Measurements from ENCODE around the gene OPA3. TPM values are rescaled to one million over a fixed set of nuclear protein-coding genes. Genes with fewer than 3 reads are reported as not detected.

The OPA3 gene
- total RNA-seq, 1 donor from 2014 or later = 1.6 TPM

- no peak for FAIRE-seq
- DNase-seq (ENCODE audit: low spot score in 2 of 2) = no peak
Measured at GRCh38 chr19:45569619-45570421, 14.8 kb downstream of the OPA3 start.

GRCh38 chr19:45568732-45569131 lies 15.9 kb downstream of the OPA3 start:
- DNase-seq (ENCODE audit: low spot score in 2 of 2) (no peak), FAIRE-seq (no peak)

- no peak for DNase-seq (ENCODE audit: low spot score in 2 of 2)
- FAIRE-seq = no peak
Measured at GRCh38 chr19:45567609-45568008, 17.0 kb downstream of the OPA3 start.

- DNase-seq (ENCODE audit: low spot score in 2 of 2) (no peak), FAIRE-seq (no peak)
Measured at GRCh38 chr19:45564131-45564780, 20.3 kb downstream of the OPA3 start.

- no peak for DNase-seq (ENCODE audit: low spot score in 2 of 2)
- no peak for FAIRE-seq
Measured at GRCh38 chr19:45560686-45561085, 23.9 kb downstream of the OPA3 start.

GRCh38 chr19:45560038-45560437 lies 24.6 kb downstream of the OPA3 start:
- DNase-seq (ENCODE audit: low spot score in 2 of 2) (no peak), FAIRE-seq (no peak)

GRCh38 chr19:45558399-45558878 lies 26.2 kb downstream of the OPA3 start:
- FAIRE-seq = no peak
- peak in 1 of 2 donors; percentile 73 for DNase-seq (ENCODE audit: low spot score in 2 of 2)

- DNase-seq (ENCODE audit: low spot score in 2 of 2) = no peak
- FAIRE-seq = no peak
Measured at GRCh38 chr19:45556835-45557234, 27.8 kb downstream of the OPA3 start.

DNA sequence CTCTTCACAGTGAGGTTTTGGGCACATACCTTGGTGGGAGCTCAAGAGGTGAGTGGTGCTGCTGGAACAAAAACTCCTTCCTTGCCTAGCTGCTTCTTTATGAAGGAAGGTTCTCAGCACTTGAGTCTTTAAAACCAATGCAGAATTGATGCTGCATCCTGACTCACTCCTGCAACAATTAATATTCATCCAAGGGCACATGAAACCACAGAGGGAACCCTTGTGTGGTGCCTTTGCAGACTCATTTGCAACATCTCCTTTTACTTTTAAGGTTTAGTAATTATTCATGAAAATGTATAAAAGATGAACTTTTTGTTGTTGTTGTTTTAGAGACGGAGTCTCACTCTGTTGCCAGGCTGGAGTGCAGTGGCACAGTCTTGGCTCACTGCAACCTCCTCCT lies 30.1 kb downstream of the OPA3 start:
- FAIRE-seq = no peak
- no peak for DNase-seq (ENCODE audit: low spot score in 2 of 2)

DNA sequence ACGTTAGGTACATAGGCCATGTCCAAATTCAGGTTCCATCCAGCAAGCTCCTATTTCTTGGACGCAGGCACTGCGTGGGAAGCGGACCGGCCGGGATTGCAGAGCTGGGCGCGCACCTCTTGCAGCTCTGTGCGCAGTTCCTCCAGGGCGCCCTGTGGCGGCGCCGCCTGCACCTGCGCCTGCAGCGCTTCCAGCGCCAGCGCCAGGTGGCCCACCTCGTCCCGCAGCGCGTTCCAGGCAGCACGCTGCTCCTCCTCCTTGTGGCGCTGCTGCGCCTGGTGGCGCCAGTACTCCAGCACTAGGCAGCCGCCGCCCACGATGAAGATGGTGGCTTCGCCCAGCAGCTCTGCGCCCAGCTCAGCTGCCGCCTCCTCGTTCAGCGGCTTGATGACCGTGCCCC lies 31.1 kb downstream of the OPA3 start:
- FAIRE-seq (no peak), DNase-seq (ENCODE audit: low spot score in 2 of 2) (no peak)

DNA sequence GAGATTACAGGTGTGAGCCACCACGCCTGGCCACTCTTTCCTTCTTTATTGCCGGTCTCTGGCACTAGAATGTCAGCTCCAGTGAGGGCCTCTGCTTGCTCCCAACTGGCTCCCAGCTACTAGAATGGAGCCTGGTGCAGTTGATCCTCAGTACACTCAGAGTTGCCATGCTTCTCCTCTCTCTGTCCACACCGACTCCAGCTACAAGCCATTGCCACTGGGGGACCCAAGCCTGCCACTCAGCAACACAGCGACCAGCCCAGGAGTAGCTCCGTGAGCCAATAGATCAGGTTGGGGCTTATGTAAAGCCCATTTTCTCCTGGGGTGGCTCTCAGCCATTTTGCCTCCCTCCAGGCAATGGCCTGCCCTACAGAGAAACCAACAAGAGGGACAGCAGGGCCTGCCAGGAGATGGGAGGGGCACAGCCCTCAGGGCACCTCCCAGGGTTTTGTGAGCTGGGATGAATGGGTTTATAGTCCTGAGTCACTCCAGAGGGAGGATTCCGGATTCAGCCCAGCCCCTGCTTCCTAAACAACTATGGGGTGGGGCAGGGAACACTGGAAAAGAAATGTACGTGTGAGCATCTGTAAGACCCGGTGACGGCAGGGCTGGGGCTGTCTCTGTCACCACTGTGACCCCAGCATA lies 36.5 kb downstream of the OPA3 start:
- FAIRE-seq (no peak), DNase-seq (ENCODE audit: low spot score in 2 of 2) (no peak)

DNA sequence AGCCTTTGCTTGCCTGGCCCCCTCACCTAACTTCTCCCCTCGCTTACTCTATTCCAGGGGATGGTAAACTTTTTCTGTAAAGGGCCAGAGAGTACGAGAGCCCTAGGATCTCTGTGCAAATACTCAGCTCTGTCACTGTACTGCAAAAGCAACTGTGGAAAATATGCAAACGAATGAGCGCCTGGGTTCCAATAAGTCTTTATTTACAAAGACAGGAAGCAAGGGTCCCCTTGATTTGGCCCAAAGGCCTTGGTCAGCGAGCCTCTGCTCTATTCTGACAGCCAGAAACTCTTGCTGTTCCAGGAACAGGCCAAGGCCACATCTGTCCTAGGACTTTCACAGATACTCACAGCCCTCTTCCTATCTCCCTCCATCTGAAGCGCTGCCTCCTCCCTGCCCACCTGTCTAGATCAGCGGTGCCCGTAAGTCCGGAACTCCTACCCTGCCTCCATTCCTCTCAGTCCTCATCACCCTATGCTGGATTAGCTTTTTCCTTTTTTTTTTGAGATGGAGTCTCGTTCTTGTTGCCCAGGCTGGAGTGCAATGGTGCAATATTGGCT lies 37.3 kb downstream of the OPA3 start:
- FAIRE-seq = no peak
- DNase-seq (ENCODE audit: low spot score in 2 of 2) = no peak

DNA sequence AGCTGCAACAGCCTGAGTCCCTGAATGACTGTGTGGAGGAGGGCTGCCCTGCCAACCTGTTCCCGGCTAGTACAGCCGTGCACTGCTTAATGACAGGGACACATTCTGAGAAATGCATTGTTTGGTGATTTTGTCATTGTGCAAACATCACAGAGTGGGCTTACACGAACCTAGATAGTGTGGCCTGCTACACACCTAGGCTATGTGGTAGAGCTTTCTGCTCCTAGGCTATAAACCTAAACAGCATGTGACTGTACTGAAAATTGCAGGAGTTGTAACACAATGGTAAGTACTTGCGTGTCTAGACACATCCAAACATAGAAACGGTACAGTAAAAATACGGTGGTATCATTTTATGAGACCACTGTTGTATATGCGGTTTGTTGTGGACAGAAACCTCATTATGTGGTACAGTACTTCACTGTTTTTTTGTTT lies 42.4 kb downstream of the OPA3 start:
- DNase-seq (ENCODE audit: low spot score in 2 of 2) (no peak), FAIRE-seq (no peak)

- FAIRE-seq = no peak
- DNase-seq (ENCODE audit: low spot score in 2 of 2) = no peak
Measured at GRCh38 chr19:45539459-45539858, 45.1 kb downstream of the OPA3 start.

GRCh38 chr19:45531349-45531748 lies 53.3 kb downstream of the OPA3 start:
- FAIRE-seq = no peak

DNA sequence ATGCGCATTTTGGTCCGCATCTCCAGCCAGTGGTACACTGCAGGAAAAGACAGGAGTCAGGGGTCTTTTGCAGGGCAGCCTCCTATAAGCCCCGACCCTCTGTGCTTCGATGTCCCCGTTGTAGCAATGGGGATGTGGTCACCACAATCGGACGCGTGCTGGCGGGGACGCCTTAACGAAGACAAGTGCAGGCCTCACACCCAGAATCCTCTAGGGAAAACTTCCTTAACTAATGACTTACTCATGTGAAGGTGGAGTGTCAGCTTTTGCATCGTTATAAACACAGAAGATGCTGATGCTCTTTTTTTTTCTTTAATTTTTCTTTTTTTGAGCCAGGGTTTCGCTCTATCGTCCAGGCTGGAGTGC lies 55.2 kb downstream of the OPA3 start:
- peak in 1 of 2 donors; percentile 14 for DNase-seq (ENCODE audit: low spot score in 2 of 2)
- FAIRE-seq = no peak

More at GRCh38 chr19:45531349-45531748, 53.3 kb downstream of the OPA3 start:
- DNase-seq (ENCODE audit: low spot score in 2 of 2) = no peak

- DNase-seq (ENCODE audit: low spot score in 2 of 2) (peak in 1 of 2 donors; percentile 40), FAIRE-seq (no peak)
Measured at GRCh38 chr19:45528744-45529419, 55.7 kb downstream of the OPA3 start.

GRCh38 chr19:45528149-45528743 lies 56.4 kb downstream of the OPA3 start:
- FAIRE-seq (no peak), DNase-seq (ENCODE audit: low spot score in 2 of 2) (no peak)

DNA sequence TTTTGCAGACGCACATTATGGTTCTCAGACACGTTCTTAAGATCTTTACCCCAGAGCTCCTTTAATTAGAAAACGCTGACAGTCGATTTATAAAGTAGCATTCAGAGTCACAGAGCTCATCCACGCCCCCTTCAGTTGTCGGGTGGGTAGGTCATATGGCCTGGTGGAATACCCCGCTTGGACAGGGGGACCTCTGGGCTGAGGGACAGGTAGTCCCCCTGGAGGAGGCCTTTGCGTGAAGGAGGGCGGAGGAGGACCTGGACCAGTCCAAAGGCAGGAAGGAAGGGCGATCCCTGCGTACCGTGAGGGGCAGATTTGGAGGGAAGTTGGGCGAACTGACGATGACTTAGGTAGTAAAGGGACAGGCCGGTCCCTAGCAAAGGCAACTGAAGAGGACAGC lies 56.9 kb downstream of the OPA3 start:
- FAIRE-seq = no peak
- DNase-seq (ENCODE audit: low spot score in 2 of 2) = no peak

- no peak for FAIRE-seq
- DNase-seq (ENCODE audit: low spot score in 2 of 2) = no peak
Measured at GRCh38 chr19:45526971-45527370, 57.6 kb downstream of the OPA3 start.
